Measurements from ENCODE around the gene ENGASE. TPM values are rescaled to one million over a fixed set of nuclear protein-coding genes. Genes with fewer than 3 reads are reported as not detected.

The ENGASE gene
- polyA plus RNA-seq, 1 of the 3 experiments (the other 2 are of a cell fraction): 30.1 TPM

- no peak for TF ChIP-seq USF1 (IDR thresholded peaks at IDR 0.05; ENCODE audit: borderline replicate concordance, low read depth)
- no peak for TF ChIP-seq CTCF (IDR thresholded peaks at IDR 0.05)
- TF ChIP-seq JUND (IDR thresholded peaks at IDR 0.05): no peak
- no peak for TF ChIP-seq FOSL2 (IDR thresholded peaks at IDR 0.05; ENCODE audit: borderline replicate concordance, low read depth)
- TF ChIP-seq POLR2AphosphoS5 (IDR thresholded peaks at IDR 0.05; ENCODE audit: low read depth, low read length): no peak
- TF ChIP-seq RFX5 (IDR thresholded peaks at IDR 0.05; ENCODE audit: low read length): no peak
Measured at GRCh38 chr17:79073016-79073705, 1.5 kb upstream of the ENGASE start (continued).

GRCh38 chr17:79073706-79074088, 927 bp upstream of the ENGASE start:
- no peaks in the 10 kb centered on the region; the same call in 1 of the 2 replicates for H3K27me3 ChIP-seq (ENCODE audit: insufficient read depth)
- H3F3A ChIP-seq (replicated peaks; ENCODE audit: insufficient read depth): peaks cover 3% of the 10 kb centered on the region
- H3K27ac ChIP-seq (ENCODE audit: low read depth in 2 of 2, low read length in 1 of 2): no peak overlapping the region
- H4K20me1 ChIP-seq (ENCODE audit: insufficient read depth): no peaks in the 10 kb centered on the region
- peaks cover 0 to 7% of the 10 kb centered on the region in 2 experiments; a peak in 1 of 4 replicates for H3K4me1 ChIP-seq (ENCODE audit: control insufficient read depth in 1 of 2, insufficient read depth in 2 of 2, low read depth in 1 of 2, low read length in 1 of 2)
- TF ChIP-seq FOSL2 (IDR thresholded peaks at IDR 0.05; ENCODE audit: borderline replicate concordance, low read depth): no peak
- no peak for TF ChIP-seq RAD21 (IDR thresholded peaks at IDR 0.05; ENCODE audit: low read length)
- TF ChIP-seq CHD2 (IDR thresholded peaks at IDR 0.05; ENCODE audit: low read length, partially characterized antibody): no peak
- TF ChIP-seq ZBTB33 (IDR thresholded peaks at IDR 0.05; ENCODE audit: borderline replicate concordance, low read depth): no peak
- no peak for TF ChIP-seq NFIC (IDR thresholded peaks at IDR 0.05; ENCODE audit: borderline replicate concordance)
- no peak for TF ChIP-seq EZH2phosphoT487 (IDR thresholded peaks at IDR 0.05; ENCODE audit: borderline replicate concordance, low read depth)
- no peak overlapping the region; the same call in 1 of the 2 replicates for H2AFZ ChIP-seq (ENCODE audit: low read depth)
- no peak overlapping the region for H3K9ac ChIP-seq
- DNase-seq: no peak
- no peak overlapping the region for H3K4me3 ChIP-seq (ENCODE audit: low read depth in 2 of 2, low read length in 1 of 2)
- peaks cover 0 to 7% of the 10 kb centered on the region in 2 experiments for H3K36me3 ChIP-seq (replicated peaks in 1 of 2; ENCODE audit: control insufficient read depth in 1 of 2, insufficient read depth in 2 of 2, low read length in 1 of 2)
- ChIA-PET CTCF (interaction anchor here (0.6 to 5.7 kb wide), 14 partner anchors 9 to 327 kb away, joined by 3 to 41 read pairs (median 5); no protein-coding TSS in a partner anchor), POLR2A (interaction anchor here (1.3 to 1.6 kb wide), 3 partner anchors 26 to 45 kb away, joined by 4 to 6 read pairs (median 4); no protein-coding TSS in a partner anchor)
- WGBS (ENCODE audit: low lambda C conversion rate): 95% methylated on average over 6 of the region's 6 CpGs
- H3K9me3 ChIP-seq: no peaks in the 10 kb centered on the region
- H3K79me2 ChIP-seq (ENCODE audit: insufficient read depth): peaks cover 4% of the 10 kb centered on the region; the same call in 1 of the 2 replicates
- H3K4me2 ChIP-seq: no peak overlapping the region
- H3K9me2 ChIP-seq: no peaks in the 10 kb centered on the region
